Cardiac septum (tissue), 1 donor: ENCODE measurements around the gene TMEM154. TPM values are rescaled to one million over a fixed set of nuclear protein-coding genes. Genes with fewer than 3 reads are reported as not detected.

Experiments
- DNase-seq: peaks from one replicate; pipeline ENCODE4 v3.0.0-alpha.2; 2020; ENCODE audit warnings: low spot score
- intact Hi-C: fragments of 100-400 bp; cut with DNase I; formaldehyde crosslinking; loops from one replicate; pipeline ENCODE4 v1.14.0; 2022
- total RNA-seq: library from RNA; stranded (reverse); fragmentation: NEBNext Ultra II Directional; extraction: Animal tissue kit (Norgen Biotek cat#: 25700); gene quantifications from one replicate; pipeline ENCODE4 v1.2.1, GENCODE V29; 2021
- donor health status: DM: no; HTN: no; CAD: no.

TMEM154 gene
- total RNA-seq, 1 donor from 2014 or later, result 1.6 TPM

GRCh38 chr4:152640058-152640921 lies 39.5 kb downstream of the TMEM154 start:
- DNase-seq, result no peak
- intact Hi-C loops, result loop anchor here (5.0 kb wide), 2 partner anchors 138 to 188 kb away; no protein-coding TSS in a partner anchor

- no peak for DNase-seq
- intact Hi-C loops, result no loop called here
Observed at GRCh38 chr4:152635851-152636250, 43.9 kb downstream of the TMEM154 start.

GRCh38 chr4:152634110-152634760 lies 45.6 kb downstream of the TMEM154 start:
- DNase-seq, result no peak
- intact Hi-C loops, result no loop called here

- intact Hi-C loops, result no loop called here
Observed at GRCh38 chr4:152633118-152633517, 46.7 kb downstream of the TMEM154 start.

GRCh38 chr4:152630324-152630723 lies 49.5 kb downstream of the TMEM154 start:
- DNase-seq, result no peak
- intact Hi-C loops, result no loop called here

More at GRCh38 chr4:152633118-152633517, 46.7 kb downstream of the TMEM154 start:
- DNase-seq, result no peak

GRCh38 chr4:152629908-152630307 lies 49.9 kb downstream of the TMEM154 start:
- DNase-seq, result no peak

GRCh38 chr4:152628128-152628527 lies 51.7 kb downstream of the TMEM154 start:
- intact Hi-C loops, result no loop called here
- no peak for DNase-seq

More at GRCh38 chr4:152629908-152630307, 49.9 kb downstream of the TMEM154 start:
- intact Hi-C loops, result no loop called here

- DNase-seq, result no peak
- intact Hi-C loops, result no loop called here
Observed at GRCh38 chr4:152626790-152627189, 53.0 kb downstream of the TMEM154 start.

GRCh38 chr4:152620915-152621314 lies 58.9 kb downstream of the TMEM154 start:
- DNase-seq, result no peak
- intact Hi-C loops, result no loop called here

- intact Hi-C loops, result no loop called here
- DNase-seq, result no peak
Observed at GRCh38 chr4:152620218-152620617, 59.6 kb downstream of the TMEM154 start.

GRCh38 chr4:152619556-152619955 lies 60.2 kb downstream of the TMEM154 start:
- no peak for DNase-seq
- intact Hi-C loops, result no loop called here

GRCh38 chr4:152618971-152619370 lies 60.8 kb downstream of the TMEM154 start:
- intact Hi-C loops, result no loop called here
- no peak for DNase-seq

- intact Hi-C loops, result no loop called here
- no peak for DNase-seq
Observed at GRCh38 chr4:152616804-152617203, 63.0 kb downstream of the TMEM154 start.

GRCh38 chr4:152613841-152614721 lies 65.7 kb downstream of the TMEM154 start:
- no peak for DNase-seq
- intact Hi-C loops, result no loop called here

GRCh38 chr4:152613351-152613750 lies 66.4 kb downstream of the TMEM154 start:
- intact Hi-C loops, result no loop called here

GRCh38 chr4:152610131-152610530 lies 69.7 kb downstream of the TMEM154 start:
- intact Hi-C loops, result no loop called here
- DNase-seq, result no peak

More at GRCh38 chr4:152613351-152613750, 66.4 kb downstream of the TMEM154 start:
- no peak for DNase-seq

GRCh38 chr4:152609481-152609880 lies 70.3 kb downstream of the TMEM154 start:
- DNase-seq, result no peak
- intact Hi-C loops, result no loop called here

GRCh38 chr4:152607178-152607577 lies 72.6 kb downstream of the TMEM154 start:
- intact Hi-C loops, result no loop called here

GRCh38 chr4:152606753-152607152 lies 73.0 kb downstream of the TMEM154 start:
- intact Hi-C loops, result no loop called here
- no peak for DNase-seq

More at GRCh38 chr4:152607178-152607577, 72.6 kb downstream of the TMEM154 start:
- DNase-seq, result no peak
